HEK293T (cell line): ENCODE measurements around the gene TXNRD2.

Experiments
- CTCF ChIA-PET: fragments of 350-600 bp; formaldehyde crosslinking; extraction: SDS; loops from one replicate; lab custom pipeline; 2021; ENCODE audit warnings: antibody characterized with exemption, inconsistent platforms; lab: Yijun Ruan, JAX
- POLR2A ChIA-PET: fragments of 350-600 bp; formaldehyde crosslinking; extraction: SDS; loops from one replicate; lab custom pipeline; 2020; ENCODE audit warnings: antibody characterized with exemption, inconsistent platforms; lab: Yijun Ruan, JAX
- DNase-seq: peaks from one replicate; pipeline ENCODE4 v3.0.0; 2012; ENCODE audit warnings: mixed read lengths; ENCODE audit errors: extremely low spot score
- ARNT ChIP-seq: fragments of 450-650 bp; IDR thresholded peaks from 2 replicates; pipeline ENCODE4 v1.6.1; 2017; ENCODE audit warnings: mild to moderate bottlenecking
- BHLHE40 ChIP-seq: fragments of 450-650 bp; IDR thresholded peaks from 2 replicates; pipeline ENCODE4 v1.6.1; 2016; ENCODE audit warnings: mild to moderate bottlenecking, moderate library complexity, borderline replicate concordance
- CTBP1 ChIP-seq: fragments of 450-650 bp; IDR thresholded peaks from 2 replicates; pipeline ENCODE4 v1.6.1; 2016; ENCODE audit warnings: borderline replicate concordance
- ELF4 ChIP-seq: fragments of 450-650 bp; IDR thresholded peaks from 2 replicates; pipeline ENCODE4 v1.6.1; 2017; ENCODE audit warnings: antibody characterized with exemption
- FOXA1 ChIP-seq: fragments of 450-650 bp; IDR thresholded peaks from 2 replicates; pipeline ENCODE4 v1.6.1; 2016; ENCODE audit warnings: mild to moderate bottlenecking
- FOXK2 ChIP-seq: fragments of 450-650 bp; IDR thresholded peaks from 2 replicates; pipeline ENCODE4 v1.6.1; 2016; ENCODE audit warnings: mild to moderate bottlenecking
- FOXM1 ChIP-seq: fragments of 450-650 bp; IDR thresholded peaks from 2 replicates; pipeline ENCODE4 v1.6.1; 2017; ENCODE audit warnings: mild to moderate bottlenecking, borderline replicate concordance
- HDGF ChIP-seq: fragments of 450-650 bp; IDR thresholded peaks from 2 replicates; pipeline ENCODE4 v1.6.1; 2017; ENCODE audit warnings: antibody characterized with exemption, borderline replicate concordance
- L3MBTL2 ChIP-seq: fragments of 450-650 bp; conservative IDR thresholded peaks from 2 replicates; pipeline ENCODE4 v1.6.1; 2016; ENCODE audit warnings: mild to moderate bottlenecking
- LEF1 ChIP-seq: fragments of 450-650 bp; IDR thresholded peaks from 2 replicates; pipeline ENCODE4 v1.6.1; 2017; ENCODE audit warnings: mild to moderate bottlenecking, borderline replicate concordance
- NFRKB ChIP-seq: fragments of 450-650 bp; IDR thresholded peaks from 2 replicates; pipeline ENCODE4 v1.6.1; 2016; ENCODE audit warnings: mild to moderate bottlenecking, moderate library complexity
- SP1 ChIP-seq: fragments of 450-650 bp; IDR thresholded peaks from 2 replicates; pipeline ENCODE4 v1.6.1; 2017
- SUZ12 ChIP-seq: fragments of 450-650 bp; IDR thresholded peaks from 2 replicates; pipeline ENCODE4 v1.6.1; 2016; ENCODE audit warnings: mild to moderate bottlenecking
- TARDBP ChIP-seq: fragments of 450-650 bp; IDR thresholded peaks from 2 replicates; pipeline ENCODE4 v1.6.1; 2016
- ZNF384 ChIP-seq: fragments of 450-650 bp; IDR thresholded peaks from 2 replicates; pipeline ENCODE4 v1.6.1; 2016
- TF ChIP-seq, protein P1 (sequence below): fragments of 450-650 bp; IDR thresholded peaks from 2 replicates; pipeline ENCODE4 v1.6.1; 2016

TXNRD2 gene

DNA sequence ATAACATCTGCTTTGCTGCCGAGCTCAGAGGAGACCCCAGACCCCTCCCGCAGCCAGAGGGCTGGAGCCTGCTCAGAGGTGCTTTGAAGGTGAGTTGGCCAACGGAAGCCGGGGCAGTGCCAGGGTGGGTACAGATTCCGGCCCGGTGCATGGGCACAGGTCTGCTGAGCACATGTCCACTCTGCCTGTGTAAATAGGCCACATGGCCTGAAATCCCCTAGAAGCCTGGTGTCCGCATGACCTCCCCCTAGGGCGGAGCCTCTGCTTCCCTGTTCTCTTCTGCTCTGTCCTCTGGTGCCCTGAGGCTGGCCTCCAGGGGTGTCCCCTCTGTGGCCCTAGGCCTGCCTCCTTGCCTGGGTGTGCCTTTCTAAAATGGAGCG lies 19.6 kb upstream of the TXNRD2 start:
- ChIA-PET POLR2A (no interaction called here), CTCF (no interaction called here)
- no peak for TF ChIP-seq NFRKB
- TF ChIP-seq SP1: no peak
- no peak for TF ChIP-seq L3MBTL2
- no peak for TF ChIP-seq BHLHE40
- TF ChIP-seq ARNT: no peak
- TF ChIP-seq FOXM1: no peak
- no peak for TF ChIP-seq CTBP1
- TF ChIP-seq, protein P1, sequence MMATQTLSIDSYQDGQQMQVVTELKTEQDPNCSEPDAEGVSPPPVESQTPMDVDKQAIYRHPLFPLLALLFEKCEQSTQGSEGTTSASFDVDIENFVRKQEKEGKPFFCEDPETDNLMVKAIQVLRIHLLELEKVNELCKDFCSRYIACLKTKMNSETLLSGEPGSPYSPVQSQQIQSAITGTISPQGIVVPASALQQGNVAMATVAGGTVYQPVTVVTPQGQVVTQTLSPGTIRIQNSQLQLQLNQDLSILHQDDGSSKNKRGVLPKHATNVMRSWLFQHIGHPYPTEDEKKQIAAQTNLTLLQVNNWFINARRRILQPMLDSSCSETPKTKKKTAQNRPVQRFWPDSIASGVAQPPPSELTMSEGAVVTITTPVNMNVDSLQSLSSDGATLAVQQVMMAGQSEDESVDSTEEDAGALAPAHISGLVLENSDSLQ: no peak
- no peak for TF ChIP-seq ZNF384
- TF ChIP-seq TARDBP: no peak
- no peak for TF ChIP-seq FOXK2
- no peak for TF ChIP-seq FOXA1
- TF ChIP-seq HDGF: no peak
- no peak for TF ChIP-seq ELF4
- TF ChIP-seq SUZ12: no peak
- no peak for TF ChIP-seq LEF1
- DNase-seq: no peak

DNA sequence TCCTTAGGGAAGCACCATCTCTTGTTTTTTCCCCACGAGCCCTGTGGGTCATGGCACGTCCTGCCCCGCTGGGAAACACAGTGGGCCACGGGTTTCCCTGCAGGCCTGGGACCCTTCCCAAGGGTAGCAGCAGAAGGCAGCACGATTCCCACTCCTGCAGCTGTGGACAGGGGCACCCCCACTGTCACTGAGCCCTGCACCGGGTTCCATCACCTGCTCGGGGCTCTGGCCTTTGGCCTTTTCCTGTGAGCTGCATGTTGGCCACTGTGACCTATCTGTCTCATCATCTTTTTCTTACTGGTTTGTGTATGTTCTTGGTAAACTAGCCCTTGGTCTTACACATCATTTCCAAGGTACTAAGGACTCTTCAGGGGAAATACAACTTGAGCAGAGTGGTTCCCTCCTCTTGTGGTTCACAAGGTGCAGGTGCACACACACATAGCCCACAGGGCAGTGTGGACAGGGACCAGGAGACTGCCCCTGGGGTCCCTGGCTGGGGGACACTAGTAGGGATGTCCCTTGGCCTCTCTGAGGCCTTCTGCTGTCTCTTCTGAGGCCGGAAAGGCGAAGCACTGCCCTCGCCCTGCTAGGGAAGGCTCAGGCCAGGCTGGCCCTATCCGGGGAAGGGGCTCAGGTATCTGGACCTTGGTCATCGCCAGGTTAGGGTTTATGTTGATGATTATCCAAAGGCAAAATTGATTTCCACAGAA lies 19.0 kb upstream of the TXNRD2 start:
- POLR2A ChIA-PET: no interaction called here
- CTCF ChIA-PET: no interaction called here
- no peak for TF ChIP-seq ARNT
- no peak for TF ChIP-seq ZNF384
- TF ChIP-seq ELF4: no peak
- TF ChIP-seq NFRKB: no peak
- no peak for TF ChIP-seq FOXM1
- TF ChIP-seq HDGF: no peak
- TF ChIP-seq L3MBTL2: no peak
- no peak for TF ChIP-seq CTBP1
- no peak for TF ChIP-seq BHLHE40
- TF ChIP-seq TARDBP: no peak
- TF ChIP-seq LEF1: no peak
- no peak for TF ChIP-seq FOXA1
- TF ChIP-seq FOXK2: no peak
- no peak for TF ChIP-seq SUZ12
- no peak for DNase-seq

DNA sequence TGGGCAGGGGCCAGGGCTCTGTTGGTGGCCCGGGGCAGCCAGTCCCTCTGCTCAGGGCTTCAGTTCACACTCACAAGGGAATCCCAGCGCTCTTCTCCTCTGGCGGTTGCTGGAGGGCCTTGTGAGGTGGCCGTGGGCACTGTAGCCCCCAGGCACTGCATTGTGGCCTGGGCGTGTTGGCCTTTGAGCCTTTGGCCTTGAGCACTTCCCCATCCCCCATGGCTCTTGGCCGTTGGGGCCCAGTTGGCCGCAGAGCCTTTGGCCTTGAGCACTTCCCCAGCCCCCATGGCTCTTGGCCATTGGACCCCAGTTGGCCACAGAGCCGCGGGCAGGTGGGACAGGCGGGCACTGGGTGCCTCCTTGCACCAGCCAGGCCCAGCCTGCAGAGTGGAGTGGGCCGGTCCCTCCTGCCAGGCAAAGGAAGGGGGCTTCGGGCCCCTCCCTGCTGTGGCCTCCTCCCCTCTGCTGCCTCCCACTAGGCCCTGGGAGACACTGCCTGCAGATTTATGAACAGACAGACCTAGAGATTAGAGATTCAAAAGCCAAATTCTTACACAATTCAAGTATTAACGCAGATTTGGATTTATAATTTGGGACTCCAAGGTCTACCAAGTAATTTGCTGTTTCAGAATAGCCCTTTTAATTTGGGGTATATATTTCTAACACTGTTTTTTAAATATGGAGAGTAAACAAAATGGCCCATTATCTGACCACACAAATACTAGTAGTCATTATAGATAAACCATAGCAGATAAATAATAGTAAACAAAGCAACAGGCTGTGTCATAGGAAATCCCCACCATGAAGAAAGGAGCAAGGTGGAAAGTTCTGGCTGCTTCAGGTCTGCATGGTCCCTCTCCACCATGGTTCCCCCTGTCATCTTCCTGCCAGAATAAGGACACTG lies 18.2 kb upstream of the TXNRD2 start:
- TF ChIP-seq L3MBTL2: no peak
- DNase-seq: no peak
- CTCF ChIA-PET: interaction anchor here (1.4 kb wide), 1 partner anchor 12 kb away, joined by 6 read pairs; no protein-coding TSS in a partner anchor
- POLR2A ChIA-PET: interaction anchor here (0.9 kb wide), 1 partner anchor 51 kb away, joined by 3 read pairs; no protein-coding TSS in a partner anchor

DNA sequence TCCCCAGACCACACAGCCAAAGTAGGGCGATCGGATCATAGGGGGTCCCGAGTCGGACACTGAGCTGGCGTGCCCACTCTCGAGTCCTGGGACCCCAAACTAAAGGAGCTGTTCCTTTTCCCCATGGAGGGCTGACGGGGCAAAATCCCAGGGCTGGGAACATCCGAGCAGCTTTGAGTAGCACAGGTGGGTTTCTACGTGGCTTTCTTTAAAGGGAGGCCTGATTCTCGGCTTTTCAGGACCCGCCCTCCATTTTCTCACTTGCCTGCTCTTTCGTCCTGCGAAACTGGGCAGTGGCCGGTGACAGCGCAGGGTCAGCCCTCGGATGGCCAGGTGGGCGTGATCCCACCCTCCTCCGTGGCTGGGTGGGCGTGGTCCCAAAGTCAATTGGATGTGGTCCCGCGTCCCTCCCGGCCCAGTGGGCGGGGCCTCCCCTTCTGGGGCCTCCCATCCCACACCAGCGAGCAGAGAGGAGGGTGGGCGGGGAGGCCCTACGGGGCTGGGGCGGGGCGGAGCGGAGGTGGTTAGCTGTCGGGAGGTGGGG lies 17.5 kb upstream of the TXNRD2 start:
- TF ChIP-seq NFRKB (no peak), BHLHE40 (no peak), CTBP1 (no peak), SP1 (no peak), HDGF (no peak), ARNT (no peak), FOXA1 (no peak), ELF4 (no peak), SUZ12 (no peak), LEF1 (no peak), TARDBP (no peak), L3MBTL2 (no peak), FOXK2 (no peak)
- ChIA-PET POLR2A (interaction anchor here (0.7 to 0.9 kb wide), 2 partner anchors 9 to 52 kb away, joined by 3 read pairs; no protein-coding TSS in a partner anchor), CTCF (interaction anchor here (1.4 kb wide), 1 partner anchor 11 kb away, joined by 6 read pairs; no protein-coding TSS in a partner anchor)
- DNase-seq: peak; percentile 93

DNA sequence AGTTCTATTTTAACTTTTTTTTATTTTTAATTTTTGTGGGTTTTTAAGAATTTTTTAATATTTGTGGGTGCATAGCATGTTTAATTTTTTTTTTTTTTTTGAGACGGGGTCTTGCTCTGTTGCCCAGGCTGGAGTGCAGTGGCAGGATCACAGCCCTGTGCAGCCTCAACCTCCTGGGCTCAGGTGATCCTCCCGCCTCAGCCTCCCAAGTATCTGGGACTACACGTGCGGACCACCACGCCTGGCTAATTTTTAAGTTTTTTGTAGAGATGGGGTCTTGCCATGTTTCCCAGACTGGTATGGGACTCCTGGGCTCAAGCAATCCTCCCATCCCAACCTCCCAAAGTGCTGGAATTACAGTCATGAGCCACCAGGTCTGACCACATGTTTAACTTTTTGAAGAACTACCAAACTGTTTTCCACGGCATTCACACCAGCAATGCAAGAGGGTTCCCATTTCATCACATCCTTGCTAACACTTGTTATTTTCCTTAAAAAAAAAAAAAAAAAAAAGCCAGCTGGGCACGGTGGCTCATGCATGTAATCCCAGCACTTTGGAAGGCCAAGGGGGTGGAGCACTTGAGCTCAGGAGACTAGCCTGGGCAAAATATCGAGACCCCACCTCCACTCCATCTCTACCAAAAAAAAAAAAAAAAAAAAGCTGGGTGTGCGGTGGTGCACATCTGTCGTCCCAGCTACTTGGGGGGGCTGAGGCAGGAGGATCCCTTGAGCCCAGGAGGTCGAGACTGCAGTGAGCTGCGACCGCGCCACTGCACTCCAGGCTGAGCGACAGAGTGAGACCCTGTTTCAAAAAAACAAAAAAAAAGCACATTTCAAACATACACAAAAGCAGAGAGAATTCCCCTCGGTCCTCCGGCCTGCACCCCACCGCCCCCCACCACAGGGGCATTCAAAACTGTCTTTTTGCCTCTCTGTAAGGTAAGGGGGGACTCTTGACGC lies 16.7 kb upstream of the TXNRD2 start:
- CTCF ChIA-PET: interaction anchor here (1.4 kb wide), 1 partner anchor 11 kb away, joined by 6 read pairs; no protein-coding TSS in a partner anchor
- POLR2A ChIA-PET: interaction anchor here (0.7 to 1.3 kb wide), 4 partner anchors 10 to 63 kb away, joined by 3 read pairs; partner anchors contain the start of genes COMT, TANGO2 and TXNRD2
- TF ChIP-seq ARNT: no peak
- TF ChIP-seq ZNF384: peak; percentile 72; the same call in 1 of the 2 replicates
- no peak for DNase-seq

DNA sequence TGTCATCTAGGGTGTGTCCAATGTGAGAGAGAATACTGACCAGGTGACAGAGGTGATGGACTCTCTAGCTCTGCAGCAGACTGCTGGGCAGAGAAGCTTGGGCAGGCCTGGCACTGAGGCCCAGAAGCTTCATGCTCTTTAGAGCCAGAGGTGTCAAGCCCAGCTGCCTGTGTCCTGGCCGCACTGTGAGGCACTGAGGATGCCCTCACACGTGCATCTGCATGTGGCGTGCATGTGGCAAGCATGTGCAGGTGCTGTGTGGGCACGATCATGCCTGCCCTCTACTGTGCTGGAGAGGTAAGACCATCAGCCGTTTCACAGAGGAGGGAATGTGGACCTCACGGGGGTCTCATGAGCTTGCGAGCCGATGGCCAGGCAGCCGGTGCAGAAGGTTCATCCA lies 15.8 kb upstream of the TXNRD2 start:
- no peak for TF ChIP-seq NFRKB
- TF ChIP-seq L3MBTL2: peak; percentile 60
- TF ChIP-seq ARNT: no peak
- no peak for TF ChIP-seq SP1
- TF ChIP-seq ZNF384: no peak
- DNase-seq: no peak
- POLR2A ChIA-PET: interaction anchor here (1.2 to 1.3 kb wide), 2 partner anchors 15 to 64 kb away, joined by 3 read pairs; partner anchors contain the start of genes COMT, TANGO2 and TXNRD2
- CTCF ChIA-PET: interaction anchor here (0.5 kb wide), 1 partner anchor 9 kb away, joined by 4 read pairs; no protein-coding TSS in a partner anchor
